Measurements from ENCODE around the gene GPSM1.

GPSM1 gene
- 10.9 to 19.2 (median 11.6) reads per million in 3 donors for total RNA-seq

GRCh38 chr9:136327304-136327974, at the start of gene GPSM1:
Gene GPSM1, plus strand, starts transcription at chr9:136327539. Its CDS starts 157 bp downstream, at chr9:136327696.
- H3K27me3 ChIP-seq (replicated peaks; ENCODE audit: control insufficient read depth, insufficient read depth, low read length, poor library complexity, severe bottlenecking) = no peaks in the 10 kb centered on the region
- peaks cover 11% of the 10 kb centered on the region for H3K4me1 ChIP-seq (ENCODE audit: control insufficient read depth, insufficient read depth, low read length, poor library complexity, severe bottlenecking)
- peak within 1 kb of the TSS; percentile 35 for H3K4me3 ChIP-seq (ENCODE audit: insufficient read depth, low read depth, low read length, poor library complexity, severe bottlenecking)
- DNase-seq = peak in 2 of 3 donors; percentile 5 to 12
- no peaks in the 10 kb centered on the region for H3K9me3 ChIP-seq (ENCODE audit: control insufficient read depth, low read length)
- H3K36me3 ChIP-seq (ENCODE audit: control insufficient read depth, insufficient read depth, low read length) = no peaks in the 10 kb centered on the region
- no peak within 1 kb of the TSS for H3K27ac ChIP-seq (ENCODE audit: insufficient read depth, low read length, poor library complexity, severe bottlenecking)

- no peaks in the 10 kb centered on the region for H3K36me3 ChIP-seq (ENCODE audit: control insufficient read depth, insufficient read depth, low read length)
- H3K9me3 ChIP-seq (ENCODE audit: control insufficient read depth, low read length) = no peaks in the 10 kb centered on the region
- DNase-seq = no peak
- H3K4me3 ChIP-seq (ENCODE audit: insufficient read depth, low read depth, low read length, poor library complexity, severe bottlenecking) = no peak overlapping the region
- H3K27me3 ChIP-seq (replicated peaks; ENCODE audit: control insufficient read depth, insufficient read depth, low read length, poor library complexity, severe bottlenecking) = no peaks in the 10 kb centered on the region
- H3K4me1 ChIP-seq (ENCODE audit: control insufficient read depth, insufficient read depth, low read length, poor library complexity, severe bottlenecking) = peaks cover 3% of the 10 kb centered on the region
- H3K27ac ChIP-seq (ENCODE audit: insufficient read depth, low read length, poor library complexity, severe bottlenecking) = no peak overlapping the region
Measured at GRCh38 chr9:136277746-136278145, 49.6 kb upstream of the GPSM1 start.

GRCh38 chr9:136278221-136278620, 49.1 kb upstream of the GPSM1 start:
- H3K36me3 ChIP-seq (ENCODE audit: control insufficient read depth, insufficient read depth, low read length) = no peaks in the 10 kb centered on the region
- H3K27ac ChIP-seq (ENCODE audit: insufficient read depth, low read length, poor library complexity, severe bottlenecking) = no peak overlapping the region
- no peak overlapping the region for H3K4me3 ChIP-seq (ENCODE audit: insufficient read depth, low read depth, low read length, poor library complexity, severe bottlenecking)
- H3K27me3 ChIP-seq (replicated peaks; ENCODE audit: control insufficient read depth, insufficient read depth, low read length, poor library complexity, severe bottlenecking) = peaks cover under 1% of the 10 kb centered on the region
- H3K4me1 ChIP-seq (ENCODE audit: control insufficient read depth, insufficient read depth, low read length, poor library complexity, severe bottlenecking) = peaks cover 4% of the 10 kb centered on the region
- H3K9me3 ChIP-seq (ENCODE audit: control insufficient read depth, low read length) = no peaks in the 10 kb centered on the region
- DNase-seq = no peak

- Histone ChIP-seq H3K4me3 (ENCODE audit: insufficient read depth, low read depth, low read length, poor library complexity, severe bottlenecking) (no peak overlapping the region), H3K4me1 (ENCODE audit: control insufficient read depth, insufficient read depth, low read length, poor library complexity, severe bottlenecking) (peaks cover 7% of the 10 kb centered on the region), H3K27ac (ENCODE audit: insufficient read depth, low read length, poor library complexity, severe bottlenecking) (no peak overlapping the region), H3K36me3 (ENCODE audit: control insufficient read depth, insufficient read depth, low read length) (no peaks in the 10 kb centered on the region), H3K27me3 (replicated peaks; ENCODE audit: control insufficient read depth, insufficient read depth, low read length, poor library complexity, severe bottlenecking) (peaks cover 7% of the 10 kb centered on the region), H3K9me3 (ENCODE audit: control insufficient read depth, low read length) (no peaks in the 10 kb centered on the region)
- no peak for DNase-seq
Measured at GRCh38 chr9:136278894-136279293, 48.4 kb upstream of the GPSM1 start.

GRCh38 chr9:136279471-136279870, 47.9 kb upstream of the GPSM1 start:
- Histone ChIP-seq H3K9me3 (ENCODE audit: control insufficient read depth, low read length) (no peaks in the 10 kb centered on the region), H3K36me3 (ENCODE audit: control insufficient read depth, insufficient read depth, low read length) (no peaks in the 10 kb centered on the region), H3K27me3 (replicated peaks; ENCODE audit: control insufficient read depth, insufficient read depth, low read length, poor library complexity, severe bottlenecking) (peaks cover 7% of the 10 kb centered on the region), H3K4me3 (ENCODE audit: insufficient read depth, low read depth, low read length, poor library complexity, severe bottlenecking) (no peak overlapping the region), H3K4me1 (ENCODE audit: control insufficient read depth, insufficient read depth, low read length, poor library complexity, severe bottlenecking) (peaks cover 7% of the 10 kb centered on the region), H3K27ac (ENCODE audit: insufficient read depth, low read length, poor library complexity, severe bottlenecking) (no peak overlapping the region)
- DNase-seq = no peak

- H3K9me3 ChIP-seq (ENCODE audit: control insufficient read depth, low read length) = no peaks in the 10 kb centered on the region
- H3K27me3 ChIP-seq (replicated peaks; ENCODE audit: control insufficient read depth, insufficient read depth, low read length, poor library complexity, severe bottlenecking) = peaks cover 7% of the 10 kb centered on the region
- H3K36me3 ChIP-seq (ENCODE audit: control insufficient read depth, insufficient read depth, low read length) = no peaks in the 10 kb centered on the region
- no peak for DNase-seq
- H3K4me1 ChIP-seq (ENCODE audit: control insufficient read depth, insufficient read depth, low read length, poor library complexity, severe bottlenecking) = peaks cover 7% of the 10 kb centered on the region
- no peak overlapping the region for H3K27ac ChIP-seq (ENCODE audit: insufficient read depth, low read length, poor library complexity, severe bottlenecking)
- no peak overlapping the region for H3K4me3 ChIP-seq (ENCODE audit: insufficient read depth, low read depth, low read length, poor library complexity, severe bottlenecking)
Measured at GRCh38 chr9:136280535-136281315, 46.6 kb upstream of the GPSM1 start.

GRCh38 chr9:136281421-136282271, 45.7 kb upstream of the GPSM1 start:
- H3K27me3 ChIP-seq (replicated peaks; ENCODE audit: control insufficient read depth, insufficient read depth, low read length, poor library complexity, severe bottlenecking) = peaks cover 7% of the 10 kb centered on the region
- no peak overlapping the region for H3K4me3 ChIP-seq (ENCODE audit: insufficient read depth, low read depth, low read length, poor library complexity, severe bottlenecking)
- no peak overlapping the region for H3K27ac ChIP-seq (ENCODE audit: insufficient read depth, low read length, poor library complexity, severe bottlenecking)
- no peaks in the 10 kb centered on the region for H3K36me3 ChIP-seq (ENCODE audit: control insufficient read depth, insufficient read depth, low read length)
- no peaks in the 10 kb centered on the region for H3K9me3 ChIP-seq (ENCODE audit: control insufficient read depth, low read length)
- no peak for DNase-seq
- peaks cover 7% of the 10 kb centered on the region for H3K4me1 ChIP-seq (ENCODE audit: control insufficient read depth, insufficient read depth, low read length, poor library complexity, severe bottlenecking)

- H3K27me3 ChIP-seq (replicated peaks; ENCODE audit: control insufficient read depth, insufficient read depth, low read length, poor library complexity, severe bottlenecking) = peaks cover 7% of the 10 kb centered on the region
- H3K27ac ChIP-seq (ENCODE audit: insufficient read depth, low read length, poor library complexity, severe bottlenecking) = no peak overlapping the region
- H3K36me3 ChIP-seq (ENCODE audit: control insufficient read depth, insufficient read depth, low read length) = no peaks in the 10 kb centered on the region
- no peak for DNase-seq
- H3K9me3 ChIP-seq (ENCODE audit: control insufficient read depth, low read length) = no peaks in the 10 kb centered on the region
- H3K4me3 ChIP-seq (ENCODE audit: insufficient read depth, low read depth, low read length, poor library complexity, severe bottlenecking) = no peak overlapping the region
- peaks cover 7% of the 10 kb centered on the region for H3K4me1 ChIP-seq (ENCODE audit: control insufficient read depth, insufficient read depth, low read length, poor library complexity, severe bottlenecking)
Measured at GRCh38 chr9:136282272-136282861, 45.0 kb upstream of the GPSM1 start.

- H3K36me3 ChIP-seq (ENCODE audit: control insufficient read depth, insufficient read depth, low read length) = no peaks in the 10 kb centered on the region
- H3K4me1 ChIP-seq (ENCODE audit: control insufficient read depth, insufficient read depth, low read length, poor library complexity, severe bottlenecking) = peaks cover 7% of the 10 kb centered on the region
- no peaks in the 10 kb centered on the region for H3K9me3 ChIP-seq (ENCODE audit: control insufficient read depth, low read length)
- peaks cover 7% of the 10 kb centered on the region for H3K27me3 ChIP-seq (replicated peaks; ENCODE audit: control insufficient read depth, insufficient read depth, low read length, poor library complexity, severe bottlenecking)
- no peak overlapping the region for H3K27ac ChIP-seq (ENCODE audit: insufficient read depth, low read length, poor library complexity, severe bottlenecking)
- H3K4me3 ChIP-seq (ENCODE audit: insufficient read depth, low read depth, low read length, poor library complexity, severe bottlenecking) = no peak overlapping the region
- peak; percentile 36 to 41 (median 37) for DNase-seq
Measured at GRCh38 chr9:136283291-136284235, 43.8 kb upstream of the GPSM1 start.
